Stimulated activated memory B cell treated with anti-CD40 and anti-IgM and Interleukin-4, amounts not matched to agents 10 μg/mL and 1 μg/mL and 100 μg/mL, for 72 hours (primary cell): ENCODE measurements around the gene RNF2.

Experiments
- ATAC-seq: fragments of 150-1000 bp; cut with Tn5 transposase; 2 replicates; pipeline ENCODE4 v1.10.0; 2021
- H3K27ac Mint-ChIP-seq: one replicate; pipeline ENCODE4 v1.8.0; 2022; ENCODE audit warnings: mild to moderate bottlenecking, mixed read lengths
- H3K27me3 Mint-ChIP-seq: one replicate; pipeline ENCODE4 v1.8.0; 2022; ENCODE audit warnings: mixed read lengths
- H3K36me3 Mint-ChIP-seq: one replicate; pipeline ENCODE4 v1.8.0; 2022; ENCODE audit warnings: mixed read lengths
- H3K4me1 Mint-ChIP-seq: one replicate; pipeline ENCODE4 v1.8.0; 2022; ENCODE audit warnings: mixed read lengths
- H3K4me3 Mint-ChIP-seq: one replicate; pipeline ENCODE4 v1.8.0; 2022; ENCODE audit warnings: mild to moderate bottlenecking, moderate library complexity, mixed read lengths
- H3K9me3 Mint-ChIP-seq: one replicate; pipeline ENCODE4 v1.8.0; 2022; ENCODE audit warnings: mixed read lengths

Gene RNF2

GRCh38 chr1:185105121-185105520, 59.8 kb downstream of the RNF2 start:
- Mint-ChIP-seq H3K4me3 (no peak overlapping the region), H3K36me3 (peaks cover 52% of the 10 kb centered on the region), H3K27me3 (no peaks in the 10 kb centered on the region), H3K27ac (no peak overlapping the region), H3K4me1 (no peaks in the 10 kb centered on the region), H3K9me3 (peaks cover 10% of the 10 kb centered on the region)
- ATAC-seq: no peak

GRCh38 chr1:185108321-185108720, 63.0 kb downstream of the RNF2 start:
- H3K9me3 Mint-ChIP-seq: peaks cover 18% of the 10 kb centered on the region
- no peak for ATAC-seq

GRCh38 chr1:185110145-185110544, 64.8 kb downstream of the RNF2 start:
- no peaks in the 10 kb centered on the region for H3K27me3 Mint-ChIP-seq
- H3K36me3 Mint-ChIP-seq: peaks cover 9% of the 10 kb centered on the region
- no peak for ATAC-seq
- no peaks in the 10 kb centered on the region for H3K4me1 Mint-ChIP-seq
- H3K27ac Mint-ChIP-seq: no peak overlapping the region
- no peak overlapping the region for H3K4me3 Mint-ChIP-seq
- peaks cover 18% of the 10 kb centered on the region for H3K9me3 Mint-ChIP-seq

More at GRCh38 chr1:185108321-185108720, 63.0 kb downstream of the RNF2 start:
- peaks cover 22% of the 10 kb centered on the region for H3K36me3 Mint-ChIP-seq
- no peak overlapping the region for H3K4me3 Mint-ChIP-seq
- no peaks in the 10 kb centered on the region for H3K27me3 Mint-ChIP-seq
- no peaks in the 10 kb centered on the region for H3K4me1 Mint-ChIP-seq
- no peak overlapping the region for H3K27ac Mint-ChIP-seq

GRCh38 chr1:185111873-185112272, 66.5 kb downstream of the RNF2 start:
- Mint-ChIP-seq H3K4me3 (no peak overlapping the region), H3K4me1 (no peaks in the 10 kb centered on the region), H3K27ac (no peak overlapping the region), H3K27me3 (no peaks in the 10 kb centered on the region), H3K9me3 (peaks cover 15% of the 10 kb centered on the region), H3K36me3 (peaks cover 19% of the 10 kb centered on the region)
- no peak for ATAC-seq

GRCh38 chr1:185112356-185112755, 67.0 kb downstream of the RNF2 start:
- ATAC-seq: no peak
- Mint-ChIP-seq H3K27me3 (no peaks in the 10 kb centered on the region), H3K9me3 (peaks cover 15% of the 10 kb centered on the region), H3K4me1 (no peaks in the 10 kb centered on the region), H3K27ac (no peak overlapping the region), H3K36me3 (peaks cover 24% of the 10 kb centered on the region), H3K4me3 (no peak overlapping the region)

- Mint-ChIP-seq H3K27ac (no peak overlapping the region), H3K4me1 (no peaks in the 10 kb centered on the region), H3K4me3 (no peak overlapping the region), H3K9me3 (peaks cover 4% of the 10 kb centered on the region), H3K36me3 (peaks cover 45% of the 10 kb centered on the region), H3K27me3 (no peaks in the 10 kb centered on the region)
- ATAC-seq: no peak
Measured at GRCh38 chr1:185129708-185130107, 84.3 kb downstream of the RNF2 start.

- no peak for ATAC-seq
- no peak overlapping the region for H3K4me3 Mint-ChIP-seq
- H3K4me1 Mint-ChIP-seq: no peaks in the 10 kb centered on the region
- H3K9me3 Mint-ChIP-seq: peaks cover 4% of the 10 kb centered on the region
- H3K27ac Mint-ChIP-seq: no peak overlapping the region
- H3K36me3 Mint-ChIP-seq: peaks cover 62% of the 10 kb centered on the region
- no peaks in the 10 kb centered on the region for H3K27me3 Mint-ChIP-seq
Measured at GRCh38 chr1:185132534-185132933, 87.2 kb downstream of the RNF2 start.

GRCh38 chr1:185137896-185138545, 92.7 kb downstream of the RNF2 start:
- Mint-ChIP-seq H3K27ac (no peak overlapping the region), H3K27me3 (no peaks in the 10 kb centered on the region), H3K4me3 (no peak overlapping the region), H3K36me3 (peaks cover 58% of the 10 kb centered on the region), H3K4me1 (peaks cover 4% of the 10 kb centered on the region), H3K9me3 (no peaks in the 10 kb centered on the region)
- no peak for ATAC-seq

GRCh38 chr1:185139246-185139645, 93.9 kb downstream of the RNF2 start:
- Mint-ChIP-seq H3K36me3 (peaks cover 48% of the 10 kb centered on the region), H3K27ac (no peak overlapping the region), H3K9me3 (no peaks in the 10 kb centered on the region), H3K4me3 (no peak overlapping the region), H3K27me3 (no peaks in the 10 kb centered on the region), H3K4me1 (peaks cover 4% of the 10 kb centered on the region)
- ATAC-seq: no peak

- Mint-ChIP-seq H3K4me3 (no peak overlapping the region), H3K9me3 (no peaks in the 10 kb centered on the region), H3K4me1 (peaks cover 7% of the 10 kb centered on the region), H3K27me3 (no peaks in the 10 kb centered on the region), H3K36me3 (peaks cover 42% of the 10 kb centered on the region), H3K27ac (no peak overlapping the region)
- ATAC-seq: no peak
Measured at GRCh38 chr1:185144233-185144632, 98.9 kb downstream of the RNF2 start.

- no peak overlapping the region for H3K4me3 Mint-ChIP-seq
- peaks cover 30% of the 10 kb centered on the region for H3K36me3 Mint-ChIP-seq
- H3K9me3 Mint-ChIP-seq: no peaks in the 10 kb centered on the region
- no peak for ATAC-seq
- no peaks in the 10 kb centered on the region for H3K27me3 Mint-ChIP-seq
- H3K27ac Mint-ChIP-seq: no peak overlapping the region
- peaks cover 31% of the 10 kb centered on the region for H3K4me1 Mint-ChIP-seq
Measured at GRCh38 chr1:185151215-185151614, 105.9 kb downstream of the RNF2 start.
